GM12872 (cell line): ENCODE results near the gene MDGA2.

Experiments
- TF ChIP-seq, protein P1 (sequence below): IDR thresholded peaks from 3 replicates; pipeline ENCODE4 v1.5.1; 2011; ENCODE audit warnings: low read depth, mild to moderate bottlenecking, low read length, moderate library complexity; ENCODE audit not compliant: insufficient read depth

The MDGA2 gene

DNA sequence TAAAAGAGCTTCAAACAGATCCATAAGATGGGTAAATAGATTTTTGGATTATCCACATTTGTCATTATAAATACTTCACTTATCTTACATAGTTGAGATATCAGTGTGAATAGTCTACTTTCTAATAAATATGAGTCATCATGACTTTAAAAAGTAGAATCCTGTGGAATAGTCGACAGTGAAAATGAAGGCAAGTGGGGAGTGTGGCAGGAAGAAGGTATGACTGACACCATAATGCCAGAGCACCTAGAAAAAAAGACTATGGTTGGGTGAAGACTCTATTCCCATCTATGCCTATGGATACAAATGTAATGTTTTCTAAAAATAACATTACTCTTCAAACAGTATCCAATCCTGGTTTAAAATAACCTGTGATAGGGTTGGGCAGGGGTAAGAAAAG lies 117.5 kb downstream of the MDGA2 start:
- TF ChIP-seq, protein P1, sequence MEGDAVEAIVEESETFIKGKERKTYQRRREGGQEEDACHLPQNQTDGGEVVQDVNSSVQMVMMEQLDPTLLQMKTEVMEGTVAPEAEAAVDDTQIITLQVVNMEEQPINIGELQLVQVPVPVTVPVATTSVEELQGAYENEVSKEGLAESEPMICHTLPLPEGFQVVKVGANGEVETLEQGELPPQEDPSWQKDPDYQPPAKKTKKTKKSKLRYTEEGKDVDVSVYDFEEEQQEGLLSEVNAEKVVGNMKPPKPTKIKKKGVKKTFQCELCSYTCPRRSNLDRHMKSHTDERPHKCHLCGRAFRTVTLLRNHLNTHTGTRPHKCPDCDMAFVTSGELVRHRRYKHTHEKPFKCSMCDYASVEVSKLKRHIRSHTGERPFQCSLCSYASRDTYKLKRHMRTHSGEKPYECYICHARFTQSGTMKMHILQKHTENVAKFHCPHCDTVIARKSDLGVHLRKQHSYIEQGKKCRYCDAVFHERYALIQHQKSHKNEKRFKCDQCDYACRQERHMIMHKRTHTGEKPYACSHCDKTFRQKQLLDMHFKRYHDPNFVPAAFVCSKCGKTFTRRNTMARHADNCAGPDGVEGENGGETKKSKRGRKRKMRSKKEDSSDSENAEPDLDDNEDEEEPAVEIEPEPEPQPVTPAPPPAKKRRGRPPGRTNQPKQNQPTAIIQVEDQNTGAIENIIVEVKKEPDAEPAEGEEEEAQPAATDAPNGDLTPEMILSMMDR: no peak

DNA sequence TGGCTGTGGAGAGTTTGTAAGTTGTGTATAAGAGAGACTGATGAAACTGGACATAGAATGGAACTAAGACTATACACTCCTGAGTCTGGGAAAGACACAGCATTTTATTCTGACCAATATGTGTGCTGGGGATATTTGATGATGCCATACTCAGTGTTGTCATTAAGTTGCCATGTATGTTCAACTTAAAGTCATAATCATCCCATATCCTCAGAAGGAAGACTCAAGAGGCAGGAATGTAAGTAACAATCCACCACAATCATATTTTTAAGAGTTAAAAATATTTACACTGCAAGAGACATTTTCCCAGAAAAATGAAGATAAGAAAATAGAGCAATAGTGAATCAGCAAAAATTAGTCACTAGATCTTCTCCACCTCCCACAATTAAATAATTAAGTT lies 120.1 kb downstream of the MDGA2 start:
- TF ChIP-seq, protein P1: no peak

DNA sequence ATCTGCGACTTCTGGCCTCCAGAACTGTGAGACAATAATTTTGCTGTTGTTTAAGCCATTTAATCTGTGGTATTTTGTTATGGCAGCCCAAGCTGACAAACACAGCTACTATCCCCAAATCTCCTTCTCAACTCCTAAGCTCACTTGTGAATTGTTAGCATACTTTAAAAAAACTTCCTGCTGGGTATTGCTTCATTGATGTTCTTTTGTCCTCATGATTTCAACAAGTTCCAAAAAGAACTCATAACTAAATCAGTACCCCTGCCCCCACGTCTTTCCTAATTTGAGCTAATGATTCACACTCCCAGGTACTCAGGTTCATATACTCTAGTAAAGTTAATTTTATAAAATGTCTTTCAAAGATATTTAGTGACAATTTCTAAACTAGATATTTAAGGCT lies 125.5 kb downstream of the MDGA2 start:
- TF ChIP-seq, protein P1: no peak

DNA sequence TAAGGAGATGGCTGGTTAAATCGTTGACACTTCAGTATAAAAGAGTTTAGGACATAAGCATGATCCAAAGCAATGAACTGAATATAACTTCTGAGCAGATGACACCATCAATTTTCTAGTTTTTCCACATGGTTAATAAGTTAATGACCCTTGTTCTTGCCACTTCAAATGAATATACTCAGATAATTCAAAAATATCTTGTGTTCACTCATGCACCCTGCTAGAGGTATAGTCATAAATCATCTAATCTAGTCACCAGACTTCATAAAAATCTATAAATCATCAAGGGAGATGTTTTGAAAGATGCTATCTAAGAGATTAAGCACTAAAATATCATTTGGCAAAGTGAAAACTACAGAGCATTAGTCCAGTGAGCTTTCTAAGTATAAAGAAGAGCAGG lies 131.9 kb downstream of the MDGA2 start:
- TF ChIP-seq, protein P1: no peak

DNA sequence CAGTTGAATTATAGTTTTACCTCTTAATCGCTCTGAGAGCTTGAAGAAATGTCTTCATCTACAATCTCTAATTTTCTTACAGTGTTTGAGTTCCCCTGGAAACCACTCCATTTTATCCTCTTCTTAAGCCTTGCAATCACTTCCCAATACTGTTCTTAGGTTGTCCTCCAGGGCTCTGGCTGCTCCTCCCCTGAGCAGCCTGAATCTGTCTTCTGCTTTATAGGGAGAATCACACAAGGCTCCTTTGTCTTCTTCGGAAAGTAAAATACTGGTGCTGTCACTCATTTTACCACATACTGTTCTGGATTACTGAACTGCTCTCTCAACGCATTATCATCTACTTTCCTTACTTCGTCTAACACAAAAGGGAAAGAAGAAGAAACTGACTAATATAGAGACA lies 133.7 kb downstream of the MDGA2 start:
- TF ChIP-seq, protein P1: no peak

DNA sequence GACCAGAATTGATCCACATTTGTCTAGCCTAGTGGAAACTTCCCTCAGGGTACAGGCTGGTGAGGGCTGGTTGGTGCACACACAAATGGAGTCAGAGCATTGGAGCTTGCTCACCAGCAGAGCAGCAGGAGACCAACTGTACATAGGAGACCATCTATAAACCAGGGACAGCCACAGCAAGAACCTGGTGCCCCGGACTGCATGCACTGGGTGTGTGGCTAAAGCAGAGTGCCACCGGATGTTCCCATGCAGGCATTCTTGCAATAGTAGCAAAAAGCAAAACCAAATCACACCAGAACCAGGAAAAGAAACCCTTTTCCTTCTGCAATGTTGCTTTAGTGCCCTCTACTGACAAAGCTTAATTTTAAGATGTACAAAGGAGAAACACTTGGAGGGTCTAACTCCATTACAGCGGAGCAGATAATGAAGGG lies 136.4 kb downstream of the MDGA2 start:
- TF ChIP-seq, protein P1: no peak

DNA sequence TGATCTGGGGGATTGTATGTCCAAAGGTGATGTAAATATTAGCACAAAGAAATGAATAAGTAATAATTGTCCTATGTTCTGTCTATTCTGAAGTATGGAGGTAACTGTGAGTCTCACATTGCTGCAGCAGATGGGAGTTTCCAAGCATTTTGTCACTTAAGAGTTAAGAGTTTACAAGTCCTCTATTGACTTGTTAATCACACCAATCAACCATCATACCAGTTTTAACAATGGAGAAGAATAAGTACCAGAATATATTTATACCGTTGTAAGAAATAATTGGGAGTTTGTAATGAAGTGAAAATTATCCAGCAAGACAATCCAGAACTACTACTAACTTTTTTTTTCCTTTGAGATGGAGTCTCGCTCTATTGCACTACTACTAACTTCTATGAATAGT lies 139.1 kb downstream of the MDGA2 start:
- TF ChIP-seq, protein P1: no peak

DNA sequence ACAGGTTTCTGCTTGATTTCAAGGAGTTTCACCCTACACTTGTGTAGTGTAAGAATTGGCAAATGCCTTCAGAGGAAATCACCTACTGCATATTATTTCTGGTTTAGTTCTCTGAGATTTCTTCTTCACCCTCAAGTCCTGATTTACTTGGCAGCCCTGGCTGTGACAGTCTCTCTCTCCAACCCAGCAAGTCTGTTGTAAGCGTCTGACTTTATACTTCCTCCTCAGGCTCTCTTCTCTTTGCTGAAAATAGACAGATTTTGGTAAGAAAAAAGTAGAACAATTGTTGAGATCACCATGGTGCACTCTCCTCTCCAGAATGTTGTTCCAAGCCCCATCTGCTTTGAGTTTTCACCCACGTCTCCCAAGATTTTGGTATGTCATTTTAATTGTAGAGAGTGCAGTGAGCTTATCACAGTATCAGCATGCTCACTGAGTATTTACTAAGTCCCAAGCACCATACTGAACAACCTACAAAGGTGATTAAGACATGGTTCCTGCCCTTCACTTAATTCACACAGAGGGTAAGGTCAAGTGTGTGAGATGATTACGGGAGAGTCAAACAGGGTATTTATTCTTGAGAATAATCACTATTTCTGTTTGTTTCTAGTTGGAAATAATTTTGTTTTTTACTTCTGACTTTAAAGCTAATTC lies 148.7 kb downstream of the MDGA2 start:
- TF ChIP-seq, protein P1: no peak
